Esophagus muscularis mucosa (tissue), 3 donors: ENCODE measurements around the gene HCAR3.

Experiments
- POLR2A ChIP-seq: fragments of 450-650 bp; IDR thresholded peaks from one replicate; pipeline ENCODE4 v1.6.1; 2017; ENCODE audit warnings: antibody characterized with exemption, moderate library complexity, mild to moderate bottlenecking, low read depth
- POLR2AphosphoS5 ChIP-seq, 2 donors: sonication (generic); formaldehyde crosslinking; IDR thresholded peaks; one replicate each; pipeline ENCODE4 v1.6.1; 2017; ENCODE audit warnings: antibody characterized with exemption in 2 of 2
- TF ChIP-seq, protein P1 (sequence below), 3 experiments: fragments of 200-600 bp in 2 of 3; fragments of 450-650 bp in 1 of 3; sonication (generic) in 2 of 3; IDR thresholded peaks; one replicate each; pipeline ENCODE4 v1.5.1; 2017 to 2019; ENCODE audit warnings: antibody characterized with exemption in 3 of 3, mild to moderate bottlenecking in 2 of 3, moderate library complexity in 1 of 3

DNA sequence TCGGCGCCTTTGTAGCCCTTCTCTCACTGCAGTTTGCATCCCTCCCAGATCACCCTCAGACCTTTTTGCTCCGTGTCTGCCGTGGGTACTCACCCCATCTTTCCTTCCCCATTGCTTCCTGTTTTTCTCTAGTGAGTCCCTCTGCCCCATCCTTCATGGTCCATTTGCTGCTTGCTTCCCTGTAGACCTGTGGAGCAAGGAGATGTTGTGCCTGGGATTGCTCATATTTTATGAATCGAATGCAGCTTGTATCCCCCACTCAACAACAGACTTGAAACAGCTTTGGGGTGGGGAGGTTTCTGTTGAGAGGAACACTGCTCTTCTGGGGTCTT lies 36.7 kb upstream of the HCAR3 start:
- TF ChIP-seq, protein P1, sequence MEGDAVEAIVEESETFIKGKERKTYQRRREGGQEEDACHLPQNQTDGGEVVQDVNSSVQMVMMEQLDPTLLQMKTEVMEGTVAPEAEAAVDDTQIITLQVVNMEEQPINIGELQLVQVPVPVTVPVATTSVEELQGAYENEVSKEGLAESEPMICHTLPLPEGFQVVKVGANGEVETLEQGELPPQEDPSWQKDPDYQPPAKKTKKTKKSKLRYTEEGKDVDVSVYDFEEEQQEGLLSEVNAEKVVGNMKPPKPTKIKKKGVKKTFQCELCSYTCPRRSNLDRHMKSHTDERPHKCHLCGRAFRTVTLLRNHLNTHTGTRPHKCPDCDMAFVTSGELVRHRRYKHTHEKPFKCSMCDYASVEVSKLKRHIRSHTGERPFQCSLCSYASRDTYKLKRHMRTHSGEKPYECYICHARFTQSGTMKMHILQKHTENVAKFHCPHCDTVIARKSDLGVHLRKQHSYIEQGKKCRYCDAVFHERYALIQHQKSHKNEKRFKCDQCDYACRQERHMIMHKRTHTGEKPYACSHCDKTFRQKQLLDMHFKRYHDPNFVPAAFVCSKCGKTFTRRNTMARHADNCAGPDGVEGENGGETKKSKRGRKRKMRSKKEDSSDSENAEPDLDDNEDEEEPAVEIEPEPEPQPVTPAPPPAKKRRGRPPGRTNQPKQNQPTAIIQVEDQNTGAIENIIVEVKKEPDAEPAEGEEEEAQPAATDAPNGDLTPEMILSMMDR (IDR thresholded peaks at IDR 0.05): no peak
- TF ChIP-seq POLR2AphosphoS5 (IDR thresholded peaks at IDR 0.05) (no peak), POLR2A (no peak)
